Subcutaneous abdominal adipose tissue (tissue), 5 donors: ENCODE data around the gene DNASE2B.

Source experiments
- H3K27ac ChIP-seq: one replicate; pipeline ENCODE4 v1.7.0; 2013; ENCODE audit warnings: low read depth, mild to moderate bottlenecking, inconsistent platforms, low read length, moderate library complexity
- H3K27me3 ChIP-seq, 5 donors: one replicate each; pipeline ENCODE4 v1.7.0; 2013; ENCODE audit warnings: low read length in 5 of 5, inconsistent platforms in 1 of 5; ENCODE audit not compliant: control insufficient read depth in 5 of 5, insufficient read depth in 4 of 5
- H3K36me3 ChIP-seq, 5 donors: one replicate each; pipeline ENCODE4 v1.7.0; 2013; ENCODE audit warnings: low read length in 5 of 5; ENCODE audit not compliant: control insufficient read depth in 5 of 5, insufficient read depth in 5 of 5
- H3K4me1 ChIP-seq, 5 donors: one replicate each; pipeline ENCODE4 v1.7.0; 2013; ENCODE audit warnings: low read length in 5 of 5, mild to moderate bottlenecking in 3 of 5, moderate library complexity in 1 of 5; ENCODE audit not compliant: control insufficient read depth in 5 of 5, insufficient read depth in 5 of 5
- H3K4me3 ChIP-seq, 5 donors: one replicate each; pipeline ENCODE4 v1.7.0; 2013; ENCODE audit warnings: low read length in 5 of 5, low read depth in 1 of 5
- H3K9ac ChIP-seq, 5 donors: one replicate each; pipeline ENCODE4 v1.7.0; 2013; ENCODE audit warnings: low read length in 5 of 5, mild to moderate bottlenecking in 4 of 5, moderate library complexity in 3 of 5
- H3K9me3 ChIP-seq, 5 donors: one replicate each; pipeline ENCODE4 v1.7.0; 2013; ENCODE audit warnings: low read length in 5 of 5; ENCODE audit not compliant: control insufficient read depth in 5 of 5
- donor health status: healthy.
- donor health status: healthy.
- donor health status: healthy.
- donor health status: healthy.
- donor health status: healthy.

Gene DNASE2B, protein sequence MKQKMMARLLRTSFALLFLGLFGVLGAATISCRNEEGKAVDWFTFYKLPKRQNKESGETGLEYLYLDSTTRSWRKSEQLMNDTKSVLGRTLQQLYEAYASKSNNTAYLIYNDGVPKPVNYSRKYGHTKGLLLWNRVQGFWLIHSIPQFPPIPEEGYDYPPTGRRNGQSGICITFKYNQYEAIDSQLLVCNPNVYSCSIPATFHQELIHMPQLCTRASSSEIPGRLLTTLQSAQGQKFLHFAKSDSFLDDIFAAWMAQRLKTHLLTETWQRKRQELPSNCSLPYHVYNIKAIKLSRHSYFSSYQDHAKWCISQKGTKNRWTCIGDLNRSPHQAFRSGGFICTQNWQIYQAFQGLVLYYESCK

GRCh38 chr1:84398175-84399155 lies at the start of gene DNASE2B:
Gene DNASE2B (plus strand): TSS chr1:84398484. CDS start chr1:84398565, 81 bp downstream.
- H3K9ac ChIP-seq = no peak within 1 kb of the TSS

DNA sequence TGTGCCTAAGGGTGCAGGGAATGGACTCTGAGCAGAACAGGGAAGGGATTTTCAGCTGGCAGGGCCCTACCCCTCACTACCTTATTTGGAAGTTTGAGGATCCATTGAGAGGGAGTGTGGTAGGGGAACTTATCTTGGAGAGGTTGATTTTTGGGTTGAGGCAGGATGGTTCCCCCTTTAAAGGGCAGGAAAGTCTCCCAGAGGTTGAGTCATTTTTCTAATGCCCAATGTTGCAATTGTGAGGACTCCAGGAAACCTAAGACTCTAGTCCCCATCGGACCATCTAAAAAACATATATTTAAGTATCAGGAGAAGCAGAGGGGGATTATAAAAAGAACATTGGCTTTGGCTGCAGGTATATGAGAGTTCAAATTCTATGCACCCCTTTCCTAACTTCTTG lies 49.5 kb upstream of the DNASE2B start:
- Histone ChIP-seq H3K9me3 (no peaks in the 10 kb centered on the region), H3K27ac (no peak overlapping the region), H3K36me3 (no peaks in the 10 kb centered on the region), H3K4me3 (no peak overlapping the region), H3K27me3 (no peaks in the 10 kb centered on the region), H3K9ac (no peak overlapping the region), H3K4me1 (no peaks in the 10 kb centered on the region)

More at GRCh38 chr1:84398175-84399155, at the start of gene DNASE2B:
- Histone ChIP-seq H3K9me3 (no peaks in the 10 kb centered on the region), H3K27ac (no peak within 1 kb of the TSS), H3K4me1 (no peaks in the 10 kb centered on the region), H3K4me3 (no peak within 1 kb of the TSS), H3K27me3 (no peaks in the 10 kb centered on the region), H3K36me3 (no peaks in the 10 kb centered on the region)

GRCh38 chr1:84350104-84350503 lies 48.2 kb upstream of the DNASE2B start:
- no peak overlapping the region for H3K9ac ChIP-seq
- no peaks in the 10 kb centered on the region for H3K27me3 ChIP-seq
- no peak overlapping the region for H3K4me3 ChIP-seq
- no peaks in the 10 kb centered on the region for H3K36me3 ChIP-seq
- H3K27ac ChIP-seq = no peak overlapping the region
- no peaks in the 10 kb centered on the region for H3K4me1 ChIP-seq
- no peaks in the 10 kb centered on the region for H3K9me3 ChIP-seq

- no peak overlapping the region for H3K4me3 ChIP-seq
- no peaks in the 10 kb centered on the region for H3K9me3 ChIP-seq
- H3K4me1 ChIP-seq = no peaks in the 10 kb centered on the region
- no peak overlapping the region for H3K27ac ChIP-seq
- no peaks in the 10 kb centered on the region for H3K27me3 ChIP-seq
- no peak overlapping the region for H3K9ac ChIP-seq
- H3K36me3 ChIP-seq = no peaks in the 10 kb centered on the region
These were observed 47.7 kb upstream of the DNASE2B start for GRCh38 chr1:84350550-84350949.

GRCh38 chr1:84352298-84353106 lies 45.8 kb upstream of the DNASE2B start:
- no peaks in the 10 kb centered on the region for H3K4me1 ChIP-seq
- no peak overlapping the region for H3K4me3 ChIP-seq
- no peak overlapping the region for H3K9ac ChIP-seq
- no peaks in the 10 kb centered on the region for H3K9me3 ChIP-seq
- H3K27me3 ChIP-seq = no peaks in the 10 kb centered on the region
- no peak overlapping the region for H3K27ac ChIP-seq
- H3K36me3 ChIP-seq = no peaks in the 10 kb centered on the region

DNA sequence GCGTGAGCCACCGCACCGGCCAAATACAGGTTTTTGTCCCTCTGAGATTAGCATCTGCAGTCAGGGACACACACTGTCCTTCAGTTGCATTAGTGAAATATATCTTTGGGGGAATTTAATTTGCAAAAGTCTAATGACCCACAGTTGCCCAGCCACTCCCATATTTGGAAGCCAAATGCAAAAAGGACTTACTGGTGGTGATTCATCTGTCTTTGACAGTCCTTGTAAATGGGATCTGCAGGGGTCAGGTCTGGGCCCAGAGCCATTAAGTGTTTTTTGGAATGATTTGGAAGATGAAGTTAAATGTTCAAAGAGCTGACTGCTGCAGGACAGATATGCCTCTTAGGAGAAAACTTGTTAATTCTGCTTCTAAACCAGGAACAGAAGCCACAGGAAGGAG lies 44.6 kb upstream of the DNASE2B start:
- no peak overlapping the region for H3K4me3 ChIP-seq
- no peaks in the 10 kb centered on the region for H3K27me3 ChIP-seq
- H3K36me3 ChIP-seq = no peaks in the 10 kb centered on the region
- H3K4me1 ChIP-seq = no peaks in the 10 kb centered on the region
- H3K27ac ChIP-seq = no peak overlapping the region
- H3K9me3 ChIP-seq = no peaks in the 10 kb centered on the region
- no peak overlapping the region for H3K9ac ChIP-seq

GRCh38 chr1:84355556-84355955 lies 42.7 kb upstream of the DNASE2B start:
- Histone ChIP-seq H3K4me3 (no peak overlapping the region), H3K27me3 (no peaks in the 10 kb centered on the region), H3K4me1 (no peaks in the 10 kb centered on the region), H3K9me3 (no peaks in the 10 kb centered on the region), H3K9ac (no peak overlapping the region), H3K36me3 (no peaks in the 10 kb centered on the region), H3K27ac (no peak overlapping the region)

DNA sequence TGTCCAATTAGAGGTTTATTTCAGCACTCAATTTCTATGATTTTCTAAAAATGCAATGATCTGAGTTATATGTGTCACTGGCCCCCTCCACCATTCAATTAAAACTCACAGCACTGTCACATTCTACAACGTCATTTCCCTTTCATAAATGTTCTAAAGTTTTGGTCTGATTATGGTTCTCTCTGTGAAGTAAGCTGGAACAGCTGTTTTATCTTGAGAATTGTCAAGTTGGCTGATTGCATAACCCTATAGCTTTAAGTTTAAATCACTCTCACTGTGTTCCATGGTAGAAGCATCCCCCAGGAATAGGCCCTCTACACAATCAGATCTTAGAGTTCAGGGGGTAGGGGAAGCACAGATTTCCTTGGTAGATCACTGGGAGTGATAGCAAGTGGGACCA lies 41.4 kb upstream of the DNASE2B start:
- Histone ChIP-seq H3K27me3 (no peaks in the 10 kb centered on the region), H3K4me1 (no peaks in the 10 kb centered on the region), H3K27ac (no peak overlapping the region), H3K4me3 (no peak overlapping the region), H3K9ac (no peak overlapping the region), H3K36me3 (no peaks in the 10 kb centered on the region), H3K9me3 (no peaks in the 10 kb centered on the region)

- Histone ChIP-seq H3K36me3 (no peaks in the 10 kb centered on the region), H3K4me3 (no peak overlapping the region), H3K4me1 (peaks cover 0 to 2% (median 0%) of the 10 kb centered on the region in 5 donors), H3K9ac (no peak overlapping the region), H3K9me3 (no peaks in the 10 kb centered on the region), H3K27ac (no peak overlapping the region), H3K27me3 (no peaks in the 10 kb centered on the region)
These were observed 39.6 kb upstream of the DNASE2B start for GRCh38 chr1:84358695-84359094.
